Spleen (tissue), 7 donors: ENCODE measurements around the gene SKI.

Experiments
- POLR2AphosphoS5 ChIP-seq, 3 donors: sonication (generic); formaldehyde crosslinking; IDR thresholded peaks; one replicate each; pipeline ENCODE4 v1.5.1; 2017; ENCODE audit warnings: antibody characterized with exemption in 3 of 3
- TF ChIP-seq, protein P1 (sequence below), 11 experiments: fragments of 200-600 bp in 7 of 11; fragments of 450-650 bp in 4 of 11; sonication (generic) in 4 of 11; IDR thresholded peaks in 8 of 11; conservative IDR thresholded peaks in 3 of 11; 1 replicate in 7 of 11; 2 replicates in 4 of 11; pipeline versions ENCODE4 v1.4.0 to v1.8.0; 2016 to 2021; ENCODE audit warnings: antibody characterized with exemption in 11 of 11, inconsistent platforms in 4 of 11, mild to moderate bottlenecking in 1 of 11
- donor health status: DM: no; HTN: no; CAD: no; lungs with moderate emphysema.
- donor health status: DM: no; HTN: no; CAD: no.
- donor health status: DM: no; HTN: no; CAD: no.

DNA sequence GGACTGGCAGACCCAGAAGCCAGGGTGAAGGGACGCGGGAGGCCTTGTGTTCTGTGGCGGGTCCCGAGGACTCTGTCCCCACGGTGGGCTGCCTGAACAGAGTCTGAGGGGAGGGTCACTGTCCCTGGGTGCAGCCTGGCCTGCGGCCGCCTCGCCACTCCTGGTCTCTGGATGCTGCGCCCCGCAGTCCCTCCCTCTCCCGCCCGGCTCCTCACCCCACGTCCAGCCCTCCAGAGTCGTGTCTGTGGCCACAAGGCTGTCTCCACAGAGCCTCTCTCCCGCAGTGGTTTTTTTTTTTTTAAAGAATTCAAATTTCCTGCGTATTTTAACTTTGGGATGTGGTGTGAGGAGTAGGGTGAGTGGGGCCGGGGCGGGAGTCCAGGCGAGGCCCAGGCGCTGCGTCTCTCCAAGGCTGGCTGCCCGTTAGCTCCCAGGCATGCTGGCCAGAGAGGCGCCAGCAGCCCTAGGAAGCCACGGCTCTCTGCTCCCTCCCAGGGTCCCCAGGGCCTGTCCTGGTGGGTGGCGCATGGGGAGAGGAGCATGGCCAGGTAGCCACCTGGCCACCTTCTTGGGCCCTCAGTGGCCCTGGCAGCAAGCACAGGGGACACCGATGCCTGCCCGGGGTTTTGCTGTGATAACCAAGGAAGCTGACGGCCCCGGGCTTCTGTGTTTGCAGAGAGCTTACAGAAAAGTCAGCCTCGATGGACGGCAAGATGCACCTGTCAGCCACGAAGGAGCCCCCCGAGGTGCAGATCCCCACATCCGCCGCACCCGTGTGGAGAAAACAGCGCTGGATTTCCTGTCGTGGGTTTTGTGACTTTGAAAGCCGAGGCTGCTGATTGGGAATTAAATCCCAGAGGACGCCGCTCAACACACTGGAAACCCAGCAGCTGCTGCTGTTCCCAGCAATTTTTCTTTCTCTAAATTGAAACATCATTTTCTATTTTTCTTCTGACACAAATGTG is 90.5 kb downstream of the SKI start:
- no peak for TF ChIP-seq POLR2AphosphoS5 (IDR thresholded peaks at IDR 0.05)
- TF ChIP-seq, protein P1, sequence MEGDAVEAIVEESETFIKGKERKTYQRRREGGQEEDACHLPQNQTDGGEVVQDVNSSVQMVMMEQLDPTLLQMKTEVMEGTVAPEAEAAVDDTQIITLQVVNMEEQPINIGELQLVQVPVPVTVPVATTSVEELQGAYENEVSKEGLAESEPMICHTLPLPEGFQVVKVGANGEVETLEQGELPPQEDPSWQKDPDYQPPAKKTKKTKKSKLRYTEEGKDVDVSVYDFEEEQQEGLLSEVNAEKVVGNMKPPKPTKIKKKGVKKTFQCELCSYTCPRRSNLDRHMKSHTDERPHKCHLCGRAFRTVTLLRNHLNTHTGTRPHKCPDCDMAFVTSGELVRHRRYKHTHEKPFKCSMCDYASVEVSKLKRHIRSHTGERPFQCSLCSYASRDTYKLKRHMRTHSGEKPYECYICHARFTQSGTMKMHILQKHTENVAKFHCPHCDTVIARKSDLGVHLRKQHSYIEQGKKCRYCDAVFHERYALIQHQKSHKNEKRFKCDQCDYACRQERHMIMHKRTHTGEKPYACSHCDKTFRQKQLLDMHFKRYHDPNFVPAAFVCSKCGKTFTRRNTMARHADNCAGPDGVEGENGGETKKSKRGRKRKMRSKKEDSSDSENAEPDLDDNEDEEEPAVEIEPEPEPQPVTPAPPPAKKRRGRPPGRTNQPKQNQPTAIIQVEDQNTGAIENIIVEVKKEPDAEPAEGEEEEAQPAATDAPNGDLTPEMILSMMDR (IDR thresholded peaks at IDR 0.05 in 8 of 11, conservative IDR thresholded peaks at IDR 0.05 in 3 of 11): no peak
